HFF-Myc (cell line): ENCODE results near the gene COA8.
"Not testable (repeated sequence)": the region's sequence is repeated elsewhere in the genome, so short reads cannot be mapped to it uniquely, and the experiment has no call there.

Source experiments
- DNase-seq: peaks from one replicate; pipeline ENCODE4 v3.0.0-alpha.2; 2011; ENCODE audit warnings: low read depth; ENCODE audit errors: extremely low read depth
- H3K4me3 ChIP-seq: replicated peaks from 2 replicates; pipeline ENCODE4 v1.5.1; 2011; ENCODE audit warnings: low read depth, mild to moderate bottlenecking, control low read depth, low read length
- CTCF ChIP-seq: IDR thresholded peaks from 2 replicates; pipeline ENCODE4 v1.5.1; 2012; ENCODE audit warnings: mild to moderate bottlenecking, low read depth, low read length, control low read depth; ENCODE audit errors: missing control alignments

COA8 gene

GRCh38 chr14:103606963-103607668 is 44.4 kb downstream of the COA8 start:
- DNase-seq = peak; percentile 96
- peak; percentile 36 for TF ChIP-seq CTCF
- peak overlapping the region; percentile 4; the same call in 1 of the 2 replicates for H3K4me3 ChIP-seq

- DNase-seq = no peak
- TF ChIP-seq CTCF = no peak
- H3K4me3 ChIP-seq = 0 out of 2 replicates have a peak overlapping the region, but pooled peaks have one; percentile 4
Measured at GRCh38 chr14:103607822-103608221, 45.1 kb downstream of the COA8 start.

- not testable (repeated sequence) for DNase-seq, H3K4me3 ChIP-seq
Measured at GRCh38 chr14:103609081-103609480, 46.3 kb downstream of the COA8 start.

GRCh38 chr14:103611215-103611614 is 48.5 kb downstream of the COA8 start:
- no peak for TF ChIP-seq CTCF
- H3K4me3 ChIP-seq = no peak overlapping the region
- DNase-seq = no peak

- no peak for DNase-seq
- H3K4me3 ChIP-seq = no peak overlapping the region
- no peak for TF ChIP-seq CTCF
Measured at GRCh38 chr14:103613517-103613916, 50.8 kb downstream of the COA8 start.

- DNase-seq = no peak
- TF ChIP-seq CTCF = no peak
Measured at GRCh38 chr14:103616635-103617300, 54.0 kb downstream of the COA8 start.

GRCh38 chr14:103619057-103619456 is 56.3 kb downstream of the COA8 start:
- H3K4me3 ChIP-seq = no peak overlapping the region
- DNase-seq = no peak
- no peak for TF ChIP-seq CTCF

More at GRCh38 chr14:103616635-103617300, 54.0 kb downstream of the COA8 start:
- H3K4me3 ChIP-seq = no peak overlapping the region
